ENCODE results near the gene TBX19. TPM values are rescaled to one million over a fixed set of nuclear protein-coding genes. Genes with fewer than 3 reads are reported as not detected.

TBX19 gene
- total RNA-seq, 2 donors from 2014 or later = 3.0 to 3.7 TPM

DNA sequence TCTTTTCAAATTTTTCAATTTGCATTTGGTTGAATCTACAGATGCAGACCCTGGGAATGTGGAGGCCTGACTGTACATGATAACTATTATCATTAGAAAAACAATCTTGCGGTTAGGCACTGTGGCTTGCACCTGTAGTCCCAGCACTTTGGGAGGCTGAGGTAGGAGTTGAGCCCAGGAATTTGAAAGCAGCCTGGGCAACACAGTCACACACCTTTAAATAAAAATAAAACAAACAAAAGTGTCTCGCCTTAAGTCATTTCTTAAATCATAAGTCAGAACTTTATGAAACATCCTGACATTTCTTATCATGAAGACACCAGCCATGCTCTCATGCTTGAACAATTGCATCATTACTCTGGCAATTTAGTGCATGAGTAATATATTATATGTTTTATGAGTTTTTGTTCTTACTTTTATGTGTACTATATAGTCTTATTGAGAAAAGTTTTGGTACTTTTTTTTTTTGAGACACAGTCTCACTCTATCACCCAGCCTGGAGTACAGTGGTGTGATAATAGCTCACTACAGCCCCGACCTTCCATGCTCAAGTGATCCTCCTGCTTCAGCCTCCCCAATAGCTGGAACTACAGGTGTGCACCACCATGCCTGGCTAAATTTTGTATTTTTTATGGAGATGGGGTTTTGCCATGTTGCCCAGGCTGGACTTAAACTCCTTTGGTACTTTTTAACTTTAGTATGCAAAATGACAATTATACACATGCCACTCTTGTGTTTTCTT lies 7.8 kb downstream of the TBX19 start:
- Mint-ChIP-seq H3K9me3 (no peaks in the 10 kb centered on the region), H3K27me3 (no peaks in the 10 kb centered on the region), H3K4me1 (ENCODE audit: low read depth in 2 of 2) (peaks cover 17% of the 10 kb centered on the region in 2 donors), H3K36me3 (no peaks in the 10 kb centered on the region), H3K27ac (no peak overlapping the region), H3K4me3 (no peak overlapping the region)
- ATAC-seq (no peak), DNase-seq (ENCODE audit: low spot score) (no peak)

- Mint-ChIP-seq H3K9me3 (no peaks in the 10 kb centered on the region), H3K27me3 (no peaks in the 10 kb centered on the region), H3K4me3 (no peak overlapping the region), H3K27ac (no peak overlapping the region), H3K4me1 (ENCODE audit: low read depth in 2 of 2) (peaks cover 14 to 15% of the 10 kb centered on the region in 2 donors), H3K36me3 (no peaks in the 10 kb centered on the region)
- no peak for DNase-seq (ENCODE audit: low spot score)
- ATAC-seq = no peak
Measured at GRCh38 chr1:168291222-168291837, 10.7 kb downstream of the TBX19 start.

- peaks cover 0 to 2% of the 10 kb centered on the region in 2 donors for H3K4me1 Mint-ChIP-seq (ENCODE audit: low read depth in 2 of 2)
- ATAC-seq = no peak
Measured at GRCh38 chr1:168293356-168293755, 12.7 kb downstream of the TBX19 start.

GRCh38 chr1:168295411-168296114 lies 14.9 kb downstream of the TBX19 start:
- Mint-ChIP-seq H3K4me3 (no peak overlapping the region), H3K36me3 (no peaks in the 10 kb centered on the region), H3K9me3 (no peaks in the 10 kb centered on the region), H3K27ac (no peak overlapping the region), H3K4me1 (ENCODE audit: low read depth in 2 of 2) (peaks cover 0 to 2% of the 10 kb centered on the region in 2 donors), H3K27me3 (no peaks in the 10 kb centered on the region)
- ATAC-seq (no peak), DNase-seq (ENCODE audit: low spot score) (no peak)

More at GRCh38 chr1:168293356-168293755, 12.7 kb downstream of the TBX19 start:
- no peaks in the 10 kb centered on the region for H3K36me3 Mint-ChIP-seq
- H3K4me3 Mint-ChIP-seq = no peak overlapping the region
- H3K9me3 Mint-ChIP-seq = no peaks in the 10 kb centered on the region
- no peak for DNase-seq (ENCODE audit: low spot score)
- H3K27me3 Mint-ChIP-seq = no peaks in the 10 kb centered on the region
- no peak overlapping the region for H3K27ac Mint-ChIP-seq

GRCh38 chr1:168297019-168297730 lies 16.5 kb downstream of the TBX19 start:
- Mint-ChIP-seq H3K27me3 (no peaks in the 10 kb centered on the region), H3K27ac (no peak overlapping the region), H3K9me3 (no peaks in the 10 kb centered on the region), H3K4me3 (no peak overlapping the region), H3K4me1 (ENCODE audit: low read depth in 2 of 2) (peaks cover 0 to 2% of the 10 kb centered on the region in 2 donors), H3K36me3 (no peaks in the 10 kb centered on the region)
- ATAC-seq (no peak), DNase-seq (ENCODE audit: low spot score) (no peak)

DNA sequence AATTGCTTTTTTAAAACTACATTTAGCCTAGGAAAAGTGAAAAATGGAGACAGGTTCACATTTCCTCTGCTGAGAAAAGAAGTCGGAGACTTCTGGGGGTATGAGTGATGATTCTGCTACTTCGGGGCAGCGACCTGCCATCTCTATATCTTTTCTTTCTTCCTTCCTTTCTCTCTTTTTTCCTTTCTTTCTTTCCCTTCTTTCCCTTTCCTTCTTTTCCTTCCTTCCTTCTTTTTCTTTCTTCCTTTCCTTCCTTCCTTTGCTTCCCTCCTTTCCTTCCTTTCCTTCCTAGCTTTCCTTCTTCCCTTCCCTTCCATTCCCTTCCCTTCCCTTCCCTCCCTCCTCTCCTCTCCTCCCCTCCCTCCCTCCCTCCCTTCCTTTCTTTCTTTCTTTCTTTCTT lies 17.8 kb downstream of the TBX19 start:
- Mint-ChIP-seq H3K4me1 (ENCODE audit: low read depth in 2 of 2) (peaks cover 0 to 4% of the 10 kb centered on the region in 2 donors), H3K27ac (no peak overlapping the region), H3K36me3 (no peaks in the 10 kb centered on the region), H3K27me3 (no peaks in the 10 kb centered on the region), H3K4me3 (no peak overlapping the region), H3K9me3 (no peaks in the 10 kb centered on the region)
- DNase-seq (ENCODE audit: low spot score) = no peak
- ATAC-seq = no peak

DNA sequence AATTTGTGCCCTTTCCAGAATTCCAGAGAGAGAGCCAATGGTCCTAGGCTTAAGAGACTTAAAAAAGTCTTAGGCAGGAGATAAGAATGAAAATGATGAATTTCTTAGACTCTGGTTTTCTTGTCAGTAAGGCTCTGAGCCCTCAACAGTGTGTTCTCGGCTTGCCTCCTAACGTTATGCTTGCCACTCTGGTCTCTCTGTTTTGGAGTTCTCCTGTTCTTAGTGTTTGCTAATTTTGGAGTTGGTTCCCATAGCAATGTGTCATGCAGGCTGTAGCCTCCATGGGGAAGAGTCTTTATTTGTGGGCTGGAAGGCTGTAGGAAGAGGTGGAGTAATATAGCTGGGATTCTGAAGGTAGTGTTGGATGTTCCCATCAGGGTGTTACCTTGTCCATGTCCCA lies 19.9 kb downstream of the TBX19 start:
- Mint-ChIP-seq H3K4me3 (no peak overlapping the region), H3K27ac (no peak overlapping the region), H3K9me3 (no peaks in the 10 kb centered on the region), H3K27me3 (no peaks in the 10 kb centered on the region), H3K36me3 (no peaks in the 10 kb centered on the region), H3K4me1 (ENCODE audit: low read depth in 2 of 2) (peaks cover 0 to 3% of the 10 kb centered on the region in 2 donors)
- DNase-seq (ENCODE audit: low spot score) = no peak
- no peak for ATAC-seq

DNA sequence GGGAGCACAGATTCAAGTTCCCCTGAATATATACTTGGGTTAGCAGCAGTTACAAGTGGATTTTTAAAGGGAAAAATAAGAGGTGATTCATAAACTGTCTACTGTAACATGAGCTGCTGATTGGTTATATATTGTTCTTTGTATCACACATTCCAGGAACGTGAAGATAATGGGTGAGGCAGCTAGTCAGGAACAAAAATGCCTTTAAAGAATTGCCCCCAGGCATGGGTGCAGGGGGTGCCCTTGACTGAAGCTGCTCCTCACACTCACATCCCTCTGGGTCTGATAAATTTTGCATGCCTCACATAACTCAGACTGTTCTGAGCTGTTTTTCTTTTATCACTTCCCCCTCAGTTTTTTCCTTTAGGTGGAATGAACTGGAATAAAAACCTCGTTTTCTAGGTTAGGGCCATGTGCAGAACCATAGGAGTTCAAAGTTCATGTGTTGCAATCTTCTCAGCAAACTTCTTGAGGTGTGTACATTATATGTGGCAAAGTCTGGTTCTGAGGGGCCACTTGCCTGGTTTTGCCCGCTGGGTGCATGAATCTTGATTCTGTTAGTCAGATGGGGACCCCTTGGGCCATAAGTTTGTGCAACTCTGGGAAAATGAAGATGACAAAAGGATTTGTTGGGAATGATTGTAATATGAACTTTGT lies 21.1 kb downstream of the TBX19 start:
- Mint-ChIP-seq H3K4me3 (no peak overlapping the region), H3K27ac (no peak overlapping the region), H3K27me3 (no peaks in the 10 kb centered on the region)

GRCh38 chr1:168303716-168304540 lies 23.3 kb downstream of the TBX19 start:
- Mint-ChIP-seq H3K27ac (no peak overlapping the region), H3K4me3 (no peak overlapping the region)

More for the DNA sequence above, 21.1 kb downstream of the TBX19 start:
- Mint-ChIP-seq H3K9me3 (no peaks in the 10 kb centered on the region), H3K36me3 (no peaks in the 10 kb centered on the region), H3K4me1 (ENCODE audit: low read depth in 2 of 2) (peaks cover 0 to 3% of the 10 kb centered on the region in 2 donors)
- DNase-seq (ENCODE audit: low spot score) = no peak
- no peak for ATAC-seq

GRCh38 chr1:168304865-168305264 lies 24.2 kb downstream of the TBX19 start:
- H3K27me3 Mint-ChIP-seq = no peaks in the 10 kb centered on the region
- H3K9me3 Mint-ChIP-seq = no peaks in the 10 kb centered on the region
- H3K27ac Mint-ChIP-seq = no peak overlapping the region
- H3K36me3 Mint-ChIP-seq = no peaks in the 10 kb centered on the region
- H3K4me3 Mint-ChIP-seq = no peak overlapping the region
- ATAC-seq = no peak
- DNase-seq (ENCODE audit: low spot score) = no peak
- peaks cover 0 to 3% of the 10 kb centered on the region in 2 donors for H3K4me1 Mint-ChIP-seq (ENCODE audit: low read depth in 2 of 2)

More at GRCh38 chr1:168303716-168304540, 23.3 kb downstream of the TBX19 start:
- Mint-ChIP-seq H3K27me3 (no peaks in the 10 kb centered on the region), H3K9me3 (no peaks in the 10 kb centered on the region), H3K36me3 (no peaks in the 10 kb centered on the region), H3K4me1 (ENCODE audit: low read depth in 2 of 2) (peaks cover 0 to 3% of the 10 kb centered on the region in 2 donors)
- ATAC-seq = no peak
- no peak for DNase-seq (ENCODE audit: low spot score)

DNA sequence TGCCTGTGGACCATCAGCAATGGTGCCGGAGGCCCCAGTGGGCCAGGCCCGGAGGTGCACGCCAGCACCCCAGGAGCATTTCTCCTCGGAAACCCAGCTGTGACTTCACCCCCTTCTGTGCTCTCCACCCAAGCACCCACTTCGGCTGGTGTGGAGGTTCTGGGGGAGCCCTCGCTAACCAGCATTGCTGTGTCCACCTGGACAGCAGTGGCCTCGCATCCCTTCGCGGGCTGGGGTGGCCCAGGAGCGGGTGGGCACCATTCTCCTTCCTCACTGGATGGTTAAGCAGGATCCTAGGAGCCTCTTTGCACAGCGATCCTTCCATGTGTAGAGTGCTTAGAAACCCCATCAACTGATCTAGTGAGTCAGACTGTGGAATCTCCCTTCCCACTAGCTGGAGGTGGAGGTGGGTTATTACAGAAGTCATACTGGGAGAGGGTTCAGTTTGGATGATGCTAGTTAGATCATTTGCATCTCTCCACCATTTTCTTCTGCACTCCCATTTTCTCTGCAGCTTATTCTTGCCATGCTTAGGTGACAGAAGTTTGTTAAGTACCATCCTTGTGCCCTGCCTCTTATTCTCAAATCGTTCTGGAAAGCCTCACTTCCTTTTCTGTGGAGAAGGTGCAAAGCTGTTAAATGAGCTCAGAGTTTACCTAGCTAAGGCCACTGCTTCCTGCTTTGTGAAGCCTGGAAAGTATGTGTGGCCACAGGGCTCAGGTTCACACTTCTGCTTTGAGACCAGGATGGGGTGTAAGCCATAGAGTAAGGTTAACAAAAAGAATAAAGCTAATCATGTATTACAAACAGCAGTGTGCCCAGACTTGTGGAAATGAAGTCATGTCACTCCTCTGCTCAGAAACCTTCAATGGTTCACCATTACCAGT lies 32.3 kb downstream of the TBX19 start:
- Mint-ChIP-seq H3K27me3 (no peaks in the 10 kb centered on the region), H3K9me3 (no peaks in the 10 kb centered on the region), H3K27ac (peak overlapping the region in 1 of 2 donors; percentile 38), H3K36me3 (no peaks in the 10 kb centered on the region), H3K4me1 (ENCODE audit: low read depth in 2 of 2) (peaks cover 23 to 31% of the 10 kb centered on the region in 2 donors), H3K4me3 (no peak overlapping the region)
- peak; percentile 69 to 71 for ATAC-seq
- DNase-seq (ENCODE audit: low spot score) = no peak

GRCh38 chr1:168316142-168316541 lies 35.5 kb downstream of the TBX19 start:
- H3K4me1 Mint-ChIP-seq (ENCODE audit: low read depth in 2 of 2) = peaks cover 32 to 40% of the 10 kb centered on the region in 2 donors

More at GRCh38 chr1:168316142-168316541, 35.5 kb downstream of the TBX19 start:
- H3K27me3 Mint-ChIP-seq = no peaks in the 10 kb centered on the region
- peak overlapping the region in 1 of 2 donors; percentile 24 for H3K27ac Mint-ChIP-seq
- ATAC-seq (no peak), DNase-seq (ENCODE audit: low spot score) (no peak)
- no peak overlapping the region for H3K4me3 Mint-ChIP-seq
- no peaks in the 10 kb centered on the region for H3K36me3 Mint-ChIP-seq
- no peaks in the 10 kb centered on the region for H3K9me3 Mint-ChIP-seq
